Esophagus muscularis mucosa (tissue), 4 donors: Measurements from ENCODE around the gene LIX1L.

ENCODE experiments used
- EP300 ChIP-seq: sonication (generic); formaldehyde crosslinking; IDR thresholded peaks from one replicate; pipeline ENCODE4 v1.6.1; 2017; ENCODE audit warnings: antibody characterized with exemption
- POLR2A ChIP-seq: fragments of 450-650 bp; IDR thresholded peaks from one replicate; pipeline ENCODE4 v1.6.1; 2017; ENCODE audit warnings: antibody characterized with exemption, moderate library complexity, mild to moderate bottlenecking, low read depth
- POLR2AphosphoS5 ChIP-seq, 2 donors: sonication (generic); formaldehyde crosslinking; IDR thresholded peaks; one replicate each; pipeline ENCODE4 v1.6.1; 2017; ENCODE audit warnings: antibody characterized with exemption in 2 of 2
- TF ChIP-seq, protein P1 (sequence below), 3 experiments: fragments of 200-600 bp in 2 of 3; fragments of 450-650 bp in 1 of 3; sonication (generic) in 2 of 3; IDR thresholded peaks; one replicate each; pipeline ENCODE4 v1.5.1; 2017 to 2019; ENCODE audit warnings: antibody characterized with exemption in 3 of 3, mild to moderate bottlenecking in 2 of 3, moderate library complexity in 1 of 3

- TF ChIP-seq, protein P1, sequence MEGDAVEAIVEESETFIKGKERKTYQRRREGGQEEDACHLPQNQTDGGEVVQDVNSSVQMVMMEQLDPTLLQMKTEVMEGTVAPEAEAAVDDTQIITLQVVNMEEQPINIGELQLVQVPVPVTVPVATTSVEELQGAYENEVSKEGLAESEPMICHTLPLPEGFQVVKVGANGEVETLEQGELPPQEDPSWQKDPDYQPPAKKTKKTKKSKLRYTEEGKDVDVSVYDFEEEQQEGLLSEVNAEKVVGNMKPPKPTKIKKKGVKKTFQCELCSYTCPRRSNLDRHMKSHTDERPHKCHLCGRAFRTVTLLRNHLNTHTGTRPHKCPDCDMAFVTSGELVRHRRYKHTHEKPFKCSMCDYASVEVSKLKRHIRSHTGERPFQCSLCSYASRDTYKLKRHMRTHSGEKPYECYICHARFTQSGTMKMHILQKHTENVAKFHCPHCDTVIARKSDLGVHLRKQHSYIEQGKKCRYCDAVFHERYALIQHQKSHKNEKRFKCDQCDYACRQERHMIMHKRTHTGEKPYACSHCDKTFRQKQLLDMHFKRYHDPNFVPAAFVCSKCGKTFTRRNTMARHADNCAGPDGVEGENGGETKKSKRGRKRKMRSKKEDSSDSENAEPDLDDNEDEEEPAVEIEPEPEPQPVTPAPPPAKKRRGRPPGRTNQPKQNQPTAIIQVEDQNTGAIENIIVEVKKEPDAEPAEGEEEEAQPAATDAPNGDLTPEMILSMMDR (IDR thresholded peaks at IDR 0.05) = no peak
- TF ChIP-seq POLR2AphosphoS5 (IDR thresholded peaks at IDR 0.05) (no peak), POLR2A (no peak), EP300 (no peak)
Observed at GRCh38 chr1:145974721-145975120, 16.9 kb upstream of the LIX1L start.
